Measurements from ENCODE around the gene BMP7.

Gene BMP7

DNA sequence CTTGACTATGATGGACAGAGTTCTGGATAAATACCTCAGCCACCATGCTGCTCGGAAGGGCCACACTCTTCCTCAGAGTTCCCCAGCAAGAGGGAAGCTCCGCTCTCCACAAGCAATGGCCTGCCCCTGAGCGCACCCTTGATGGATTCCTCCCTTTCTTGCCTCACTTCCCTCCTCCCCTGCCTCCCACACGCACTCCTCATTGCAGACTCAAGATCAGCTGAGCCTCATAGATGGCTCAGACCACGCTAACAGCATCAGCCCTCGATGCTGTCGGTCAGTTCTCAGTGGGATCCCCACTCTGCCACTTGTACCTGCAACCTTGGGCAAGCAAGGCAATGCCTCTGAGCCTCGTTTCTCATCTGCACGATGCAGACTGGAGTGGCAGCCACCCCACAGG, 123.3 kb downstream of the BMP7 start:
- Histone ChIP-seq H3K9me3 (ENCODE audit: control insufficient read depth, insufficient read depth, low read depth, low read length) (no peaks in the 10 kb centered on the region), H3K36me3 (ENCODE audit: control insufficient read depth in 2 of 2, insufficient read depth in 1 of 2, low read length in 2 of 2) (no peaks in the 10 kb centered on the region), H3K4me1 (ENCODE audit: control insufficient read depth, insufficient read depth, low read length) (no peaks in the 10 kb centered on the region), H3K4me3 (ENCODE audit: low read depth, low read length) (no peak overlapping the region), H3K27ac (ENCODE audit: extremely low read depth, low read depth, low read length) (no peak overlapping the region)
- POLR2A ChIA-PET: no interaction called here
- CTCF ChIA-PET: no interaction called here
- TF ChIP-seq, protein P1, sequence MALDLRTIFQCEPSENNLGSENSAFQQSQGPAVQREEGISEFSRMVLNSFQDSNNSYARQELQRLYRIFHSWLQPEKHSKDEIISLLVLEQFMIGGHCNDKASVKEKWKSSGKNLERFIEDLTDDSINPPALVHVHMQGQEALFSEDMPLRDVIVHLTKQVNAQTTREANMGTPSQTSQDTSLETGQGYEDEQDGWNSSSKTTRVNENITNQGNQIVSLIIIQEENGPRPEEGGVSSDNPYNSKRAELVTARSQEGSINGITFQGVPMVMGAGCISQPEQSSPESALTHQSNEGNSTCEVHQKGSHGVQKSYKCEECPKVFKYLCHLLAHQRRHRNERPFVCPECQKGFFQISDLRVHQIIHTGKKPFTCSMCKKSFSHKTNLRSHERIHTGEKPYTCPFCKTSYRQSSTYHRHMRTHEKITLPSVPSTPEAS (tag by site-specific recombination; IDR thresholded peaks at IDR 0.05): no peak
- 0 out of 2 replicates have a peak, but pooled peaks have one; percentile 6 for TF ChIP-seq EGR2 (tag by site-specific recombination; IDR thresholded peaks at IDR 0.05; ENCODE audit: low read depth)

DNA sequence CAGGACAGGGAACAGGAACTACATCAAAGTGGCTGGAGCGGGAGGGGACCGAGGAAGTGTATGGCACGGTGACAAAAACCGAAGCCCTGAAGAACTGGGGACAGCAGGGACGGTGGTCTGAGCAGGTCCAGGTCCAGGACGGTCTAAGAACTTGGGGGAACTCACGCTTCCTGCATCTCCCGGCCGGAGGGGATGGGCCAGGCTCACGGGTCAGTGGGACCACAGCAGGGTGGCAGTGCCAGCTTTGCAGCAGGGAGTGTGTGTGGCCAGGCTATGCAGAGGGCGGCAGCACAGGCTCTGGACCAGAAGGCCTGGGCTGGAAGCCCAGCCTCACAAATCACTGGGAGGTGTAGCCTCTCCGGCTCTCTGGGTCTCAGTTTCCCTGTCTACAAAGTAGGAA, 123.8 kb downstream of the BMP7 start:
- Histone ChIP-seq H3K9me3 (ENCODE audit: control insufficient read depth, insufficient read depth, low read depth, low read length) (no peaks in the 10 kb centered on the region), H3K36me3 (ENCODE audit: control insufficient read depth in 2 of 2, insufficient read depth in 1 of 2, low read length in 2 of 2) (no peaks in the 10 kb centered on the region), H3K4me3 (ENCODE audit: low read depth, low read length) (no peak overlapping the region), H3K4me1 (ENCODE audit: control insufficient read depth, insufficient read depth, low read length) (no peaks in the 10 kb centered on the region), H3K27ac (ENCODE audit: extremely low read depth, low read depth, low read length) (no peak overlapping the region)
- ChIA-PET POLR2A (no interaction called here), CTCF (no interaction called here)
- TF ChIP-seq IKZF3 (tag by site-specific recombination; IDR thresholded peaks at IDR 0.05): no peak

DNA sequence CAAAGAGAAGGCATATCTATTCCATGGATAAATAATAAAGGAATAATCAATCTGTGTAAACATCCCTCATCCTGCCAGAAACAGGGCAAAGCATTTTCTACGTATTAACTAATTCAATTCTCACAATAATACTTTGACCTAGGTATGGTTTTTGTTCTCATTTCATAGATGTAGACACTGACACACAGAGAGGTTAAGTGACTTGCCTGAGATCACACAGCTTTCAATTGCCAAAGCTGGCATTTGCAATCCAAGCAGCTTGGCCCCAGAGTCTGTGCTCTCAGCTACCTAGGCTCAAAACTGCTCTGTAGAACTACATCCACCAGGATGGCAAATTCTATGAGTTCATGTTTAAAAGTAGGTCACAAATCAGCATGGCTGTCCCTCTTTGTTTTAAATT, 124.9 kb downstream of the BMP7 start:
- POLR2A ChIA-PET: no interaction called here
- CTCF ChIA-PET: interaction anchor here (1.0 to 1.3 kb wide), 2 partner anchors 10 to 205 kb away, joined by 3 to 6 read pairs; no protein-coding TSS in a partner anchor
- H3K27ac ChIP-seq (ENCODE audit: extremely low read depth, low read depth, low read length): no peak overlapping the region
- TF ChIP-seq GLI2 (tag by site-specific recombination; IDR thresholded peaks at IDR 0.05; ENCODE audit: borderline replicate concordance, low read depth) (no peak), ZNF433 (tag by site-specific recombination; IDR thresholded peaks at IDR 0.05; ENCODE audit: low read depth) (no peak), GLIS1 (tag by site-specific recombination; IDR thresholded peaks at IDR 0.05) (no peak), ZBTB20 (tag by site-specific recombination; IDR thresholded peaks at IDR 0.05) (no peak), ZNF350 (tag by site-specific recombination; IDR thresholded peaks at IDR 0.05) (no peak), GLI4 (tag by site-specific recombination; IDR thresholded peaks at IDR 0.05) (no peak), ZNF114 (tag by site-specific recombination; IDR thresholded peaks at IDR 0.05) (no peak), ZNF404 (tag by site-specific recombination; IDR thresholded peaks at IDR 0.05) (no peak), KLF1 (tag by site-specific recombination; IDR thresholded peaks at IDR 0.05) (no peak), ZFP37 (tag by site-specific recombination; IDR thresholded peaks at IDR 0.05) (no peak)
- TF ChIP-seq, protein P2, sequence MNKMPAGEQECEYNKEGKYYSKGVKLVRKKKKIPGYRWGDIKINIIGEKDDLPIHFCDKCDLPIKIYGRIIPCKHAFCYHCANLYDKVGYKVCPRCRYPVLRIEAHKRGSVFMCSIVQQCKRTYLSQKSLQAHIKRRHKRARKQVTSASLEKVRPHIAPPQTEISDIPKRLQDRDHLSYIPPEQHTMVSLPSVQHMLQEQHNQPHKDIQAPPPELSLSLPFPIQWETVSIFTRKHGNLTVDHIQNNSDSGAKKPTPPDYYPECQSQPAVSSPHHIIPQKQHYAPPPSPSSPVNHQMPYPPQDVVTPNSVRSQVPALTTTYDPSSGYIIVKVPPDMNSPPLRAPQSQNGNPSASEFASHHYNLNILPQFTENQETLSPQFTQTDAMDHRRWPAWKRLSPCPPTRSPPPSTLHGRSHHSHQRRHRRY (tag by site-specific recombination; IDR thresholded peaks at IDR 0.05): no peak
- TF ChIP-seq, protein P3, sequence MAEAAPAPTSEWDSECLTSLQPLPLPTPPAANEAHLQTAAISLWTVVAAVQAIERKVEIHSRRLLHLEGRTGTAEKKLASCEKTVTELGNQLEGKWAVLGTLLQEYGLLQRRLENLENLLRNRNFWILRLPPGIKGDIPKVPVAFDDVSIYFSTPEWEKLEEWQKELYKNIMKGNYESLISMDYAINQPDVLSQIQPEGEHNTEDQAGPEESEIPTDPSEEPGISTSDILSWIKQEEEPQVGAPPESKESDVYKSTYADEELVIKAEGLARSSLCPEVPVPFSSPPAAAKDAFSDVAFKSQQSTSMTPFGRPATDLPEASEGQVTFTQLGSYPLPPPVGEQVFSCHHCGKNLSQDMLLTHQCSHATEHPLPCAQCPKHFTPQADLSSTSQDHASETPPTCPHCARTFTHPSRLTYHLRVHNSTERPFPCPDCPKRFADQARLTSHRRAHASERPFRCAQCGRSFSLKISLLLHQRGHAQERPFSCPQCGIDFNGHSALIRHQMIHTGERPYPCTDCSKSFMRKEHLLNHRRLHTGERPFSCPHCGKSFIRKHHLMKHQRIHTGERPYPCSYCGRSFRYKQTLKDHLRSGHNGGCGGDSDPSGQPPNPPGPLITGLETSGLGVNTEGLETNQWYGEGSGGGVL (tag by site-specific recombination; IDR thresholded peaks at IDR 0.05): no peak
- no peaks in the 10 kb centered on the region for H3K4me1 ChIP-seq (ENCODE audit: control insufficient read depth, insufficient read depth, low read length)
- H3K9me3 ChIP-seq (ENCODE audit: control insufficient read depth, insufficient read depth, low read depth, low read length): no peaks in the 10 kb centered on the region
- H3K4me3 ChIP-seq (ENCODE audit: low read depth, low read length): no peak overlapping the region
- no peaks in the 10 kb centered on the region for H3K36me3 ChIP-seq (ENCODE audit: control insufficient read depth in 2 of 2, insufficient read depth in 1 of 2, low read length in 2 of 2)

DNA sequence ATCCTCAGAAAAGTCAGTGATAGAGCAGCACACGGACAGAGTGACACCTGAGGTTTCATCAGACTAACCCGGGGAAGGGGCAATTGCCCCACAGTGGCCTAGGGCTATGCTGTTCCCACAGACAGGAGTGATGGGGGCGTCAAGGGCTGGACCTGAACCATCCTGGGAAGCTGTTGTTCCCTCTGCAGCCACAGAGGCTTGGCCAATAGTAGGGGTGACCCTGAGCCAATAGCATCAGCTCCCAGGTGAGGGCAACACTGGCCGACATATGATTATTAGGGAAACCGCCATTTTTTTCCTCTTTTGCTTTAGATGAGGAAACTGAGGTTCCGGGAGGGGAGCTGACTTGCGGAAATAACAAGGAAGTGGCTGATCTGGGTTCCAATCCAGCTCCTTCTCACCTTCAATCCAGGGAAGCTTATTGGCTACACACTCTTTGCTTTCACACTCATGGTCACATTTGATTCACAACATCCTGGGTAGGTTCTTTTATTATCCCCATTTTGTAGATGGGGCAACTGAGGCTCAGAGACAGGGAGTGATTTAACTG, 126.0 kb downstream of the BMP7 start:
- H3K27ac ChIP-seq (ENCODE audit: extremely low read depth, low read depth, low read length): no peak overlapping the region
- no peaks in the 10 kb centered on the region for H3K9me3 ChIP-seq (ENCODE audit: control insufficient read depth, insufficient read depth, low read depth, low read length)
- H3K4me1 ChIP-seq (ENCODE audit: control insufficient read depth, insufficient read depth, low read length): no peaks in the 10 kb centered on the region
- CTCF ChIA-PET: interaction anchor here (1.3 kb wide), 1 partner anchor 206 kb away, joined by 6 read pairs; no protein-coding TSS in a partner anchor
- H3K4me3 ChIP-seq (ENCODE audit: low read depth, low read length): no peak overlapping the region
- TF ChIP-seq ZNF473 (tag by site-specific recombination; IDR thresholded peaks at IDR 0.05): no peak
- TF ChIP-seq GLI4 (tag by site-specific recombination; IDR thresholded peaks at IDR 0.05): no peak
- no peak for TF ChIP-seq SP3 (tag by site-specific recombination; IDR thresholded peaks at IDR 0.05)
- no peak for TF ChIP-seq ZNF529 (tag by site-specific recombination; IDR thresholded peaks at IDR 0.05; ENCODE audit: insufficient replicate concordance)
- no peak for TF ChIP-seq IKZF3 (tag by site-specific recombination; IDR thresholded peaks at IDR 0.05)
- TF ChIP-seq GFI1B (tag by site-specific recombination; IDR thresholded peaks at IDR 0.05): no peak
- TF ChIP-seq ZNF837 (tag by site-specific recombination; IDR thresholded peaks at IDR 0.05): no peak
- no peak for TF ChIP-seq ZNF19 (tag by site-specific recombination; IDR thresholded peaks at IDR 0.05; ENCODE audit: low read depth)
- POLR2A ChIA-PET: no interaction called here
- no peaks in the 10 kb centered on the region for H3K36me3 ChIP-seq (ENCODE audit: control insufficient read depth in 2 of 2, insufficient read depth in 1 of 2, low read length in 2 of 2)
